Stimulated activated CD8-positive, alpha-beta memory T cell treated with anti-CD3 and anti-CD28 coated beads, Interleukin-7, amount 100 ng/mL, for 24 hours (primary cell): Measurements from ENCODE around the gene GATAD1.
"Not testable (repeated sequence)": the region's sequence is repeated elsewhere in the genome, so short reads cannot be mapped to it uniquely, and the experiment has no call there.

Experiments
- DNase-seq: peaks from one replicate; pipeline ENCODE4 v3.0.0-alpha.2; 2020; ENCODE audit warnings: low read depth

GATAD1 gene

DNA sequence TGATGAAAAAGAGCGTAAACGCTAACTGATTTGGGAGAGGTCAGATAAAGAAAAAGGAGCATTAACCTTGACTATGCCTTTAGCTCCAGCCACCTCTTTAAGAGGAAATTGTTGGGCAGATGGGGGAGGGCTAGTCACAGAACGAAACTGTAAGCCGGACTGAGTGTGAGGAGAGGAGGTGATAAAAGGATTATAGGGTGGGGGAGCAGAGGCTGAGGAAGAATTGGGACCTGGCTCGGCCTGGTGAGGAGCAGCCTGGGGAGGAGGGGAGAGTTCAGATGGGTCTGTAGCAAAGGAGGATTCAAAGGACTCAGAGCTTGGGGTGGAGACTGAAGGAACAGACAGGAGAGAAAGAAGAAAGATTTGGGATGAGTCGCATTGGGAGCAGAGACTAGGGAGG is 36.3 kb downstream of the GATAD1 start:
- not testable (repeated sequence) for DNase-seq

DNA sequence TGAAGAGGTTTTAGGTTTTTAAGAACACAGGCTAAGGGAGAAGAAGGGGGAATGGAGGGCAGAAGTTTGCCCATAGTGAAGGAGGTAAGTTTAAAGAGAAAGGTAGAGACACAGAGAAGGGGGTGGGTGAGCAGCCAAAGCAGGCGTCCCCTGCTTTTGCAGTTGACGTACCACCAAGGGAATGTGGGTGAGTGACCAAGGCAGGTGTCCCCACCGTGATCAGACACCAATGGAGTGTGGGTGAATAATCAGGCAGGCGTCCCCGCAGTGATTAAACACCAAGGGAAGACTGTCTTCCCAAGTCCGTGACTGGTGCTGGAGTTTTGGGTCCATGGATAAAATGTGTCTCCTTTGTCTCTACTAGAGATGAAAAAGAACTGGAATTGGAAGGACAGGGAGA is 36.9 kb downstream of the GATAD1 start:
- not testable (repeated sequence) for DNase-seq

DNA sequence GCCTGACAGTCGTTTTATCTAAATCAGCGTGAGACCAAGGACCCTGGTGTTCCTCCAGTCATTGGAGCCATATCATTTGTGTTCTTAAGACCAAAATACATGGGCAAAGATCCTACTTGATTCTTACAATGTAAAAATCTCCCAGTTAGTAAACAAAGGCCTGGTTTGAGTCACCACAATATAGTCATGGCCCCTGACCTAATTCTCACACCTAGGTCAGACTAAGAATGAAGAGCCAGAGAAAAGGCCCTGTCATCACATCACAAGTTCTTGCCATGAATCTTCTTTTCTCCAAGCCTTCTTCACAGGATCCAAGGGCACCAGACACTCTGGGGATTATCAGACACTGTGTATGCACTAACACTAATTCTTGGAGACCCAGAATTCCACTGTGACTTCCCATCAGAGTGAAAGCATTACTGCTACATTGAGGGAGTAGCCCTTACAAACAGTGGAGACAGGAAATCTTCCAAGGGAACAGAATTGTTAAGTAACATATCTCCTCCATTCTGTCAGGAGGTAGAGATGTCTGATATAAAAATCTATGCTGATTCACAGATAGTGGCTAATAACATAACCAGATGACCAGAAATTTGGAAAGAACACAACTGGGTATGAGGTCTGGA is 38.1 kb downstream of the GATAD1 start:
- DNase-seq: no peak

DNA sequence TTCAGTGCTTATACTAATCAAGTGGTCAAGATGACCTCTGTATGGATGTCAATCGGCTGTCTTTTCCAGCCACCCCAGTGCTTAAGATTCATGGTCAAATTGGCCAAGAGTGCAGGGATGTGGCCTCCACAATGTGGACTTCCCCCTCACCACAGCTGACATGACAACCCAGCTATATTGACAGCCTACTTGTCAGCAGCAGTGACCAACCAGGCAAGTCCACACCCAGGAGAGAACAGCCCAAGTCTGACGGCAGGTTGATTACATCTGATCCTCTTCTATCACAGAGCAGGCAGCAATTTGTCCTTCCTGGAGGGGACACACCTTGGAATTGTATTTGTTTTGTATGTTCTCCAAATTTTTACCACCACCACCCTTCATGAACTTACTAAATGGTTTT is 38.7 kb downstream of the GATAD1 start:
- no peak for DNase-seq

DNA sequence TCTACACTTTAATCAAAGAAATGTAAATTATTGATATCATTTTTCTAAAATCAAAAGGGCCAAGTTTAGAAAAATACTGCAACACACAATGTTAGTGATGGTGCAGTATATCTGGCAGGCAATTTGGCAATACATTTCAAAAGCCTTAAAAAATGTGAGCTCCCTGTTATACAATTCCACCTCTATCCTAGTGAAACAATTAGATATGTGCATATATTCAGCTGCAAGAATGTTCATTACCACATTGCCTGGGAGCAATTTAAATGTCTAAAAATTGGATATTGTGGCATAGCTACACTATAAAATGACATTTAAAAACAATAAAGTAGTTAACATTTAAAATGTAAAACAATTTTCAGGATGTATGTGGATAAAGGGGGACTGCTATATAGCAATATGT is 40.5 kb downstream of the GATAD1 start:
- DNase-seq: no peak

DNA sequence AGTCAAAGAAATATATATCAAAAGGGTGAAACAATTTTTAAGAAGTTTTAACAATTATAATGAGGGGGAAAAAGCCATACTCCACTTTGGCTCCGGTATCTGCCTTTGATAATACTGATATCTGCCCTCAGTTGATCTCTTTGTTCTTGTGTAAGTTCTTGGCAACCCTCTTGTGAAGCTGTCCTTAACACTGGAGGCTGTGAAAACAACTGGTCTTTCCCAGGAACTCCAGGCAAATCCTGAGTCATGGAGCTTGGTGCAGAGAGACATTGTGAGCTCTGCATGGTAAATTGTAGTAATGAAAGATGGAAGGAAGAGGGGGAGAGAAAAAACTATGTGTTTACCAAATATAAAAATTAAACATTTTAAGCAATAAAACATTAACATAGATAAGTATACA is 42.4 kb downstream of the GATAD1 start:
- no peak for DNase-seq

DNA sequence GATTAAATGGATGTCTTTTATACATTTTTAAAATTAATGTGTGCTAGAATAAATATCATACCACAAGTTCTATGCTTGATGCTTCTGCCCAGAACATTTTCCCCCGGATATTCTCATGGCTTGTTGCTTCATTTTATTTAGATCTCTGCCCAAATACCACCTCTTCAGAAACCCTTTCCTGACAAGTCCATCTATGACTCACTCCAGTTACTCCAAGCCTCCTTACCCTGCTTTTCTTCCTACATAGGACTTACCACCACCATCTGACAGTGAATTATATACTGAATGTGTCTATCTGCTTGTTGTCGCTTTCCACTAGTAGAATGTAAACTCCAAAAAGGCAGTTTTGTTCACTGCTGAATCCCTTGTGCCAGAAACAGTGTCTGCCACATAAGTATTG is 49.6 kb downstream of the GATAD1 start:
- no peak for DNase-seq

DNA sequence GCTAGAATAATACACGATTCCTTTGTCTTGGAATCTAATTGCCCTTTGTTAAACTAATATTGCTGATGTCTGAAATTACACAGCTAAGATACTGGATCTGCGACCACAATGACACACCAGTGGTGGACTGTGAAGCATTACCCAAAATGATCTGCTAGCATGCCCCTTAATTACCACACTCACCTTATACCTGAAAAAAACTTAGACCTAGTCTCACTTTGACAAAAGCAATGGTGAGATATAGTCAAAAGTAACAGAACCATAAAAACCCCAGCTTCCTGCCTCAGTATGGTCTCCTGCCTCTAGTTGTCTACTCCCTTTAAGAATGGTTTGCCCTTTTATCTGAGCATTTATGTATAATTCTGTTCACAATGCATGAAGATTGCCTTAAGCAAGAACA is 51.3 kb downstream of the GATAD1 start:
- no peak for DNase-seq

DNA sequence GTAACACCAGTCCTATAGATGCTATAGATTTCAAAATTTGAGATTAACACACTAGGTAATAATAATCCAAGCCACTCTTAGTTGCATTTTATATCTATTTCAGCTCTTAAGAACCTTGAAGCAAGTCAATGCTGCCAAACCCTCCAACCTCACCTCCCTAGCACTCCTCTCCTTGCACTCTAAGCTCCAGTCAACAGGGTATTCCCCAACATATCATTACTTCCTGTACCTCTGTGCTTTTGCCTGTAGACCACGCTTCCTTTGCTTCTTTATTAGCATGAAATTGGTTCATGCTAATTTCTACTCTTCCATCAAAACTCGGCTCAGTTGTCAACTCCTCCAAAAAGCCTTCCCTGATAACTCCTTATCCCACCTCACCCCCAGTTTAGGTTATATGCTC is 56.5 kb downstream of the GATAD1 start:
- DNase-seq: no peak

DNA sequence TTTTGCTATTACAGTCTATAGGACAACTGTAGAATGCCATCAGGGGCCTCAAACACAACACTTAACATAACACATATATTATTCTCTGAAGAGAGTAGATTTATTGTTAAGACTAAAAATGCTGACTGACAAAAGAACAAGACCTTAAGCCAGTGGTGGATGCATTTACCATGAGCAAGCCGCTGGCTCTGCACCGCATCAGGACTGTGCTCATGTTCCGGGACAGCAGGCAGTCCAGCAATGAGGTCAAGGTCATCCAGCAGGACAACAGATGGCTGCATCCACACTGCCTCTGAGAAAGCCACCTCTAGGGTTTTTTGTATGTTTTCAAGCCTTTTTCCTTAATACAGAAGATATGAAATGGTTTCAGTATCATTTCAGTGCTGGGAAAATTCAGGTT is 57.3 kb downstream of the GATAD1 start:
- no peak for DNase-seq

DNA sequence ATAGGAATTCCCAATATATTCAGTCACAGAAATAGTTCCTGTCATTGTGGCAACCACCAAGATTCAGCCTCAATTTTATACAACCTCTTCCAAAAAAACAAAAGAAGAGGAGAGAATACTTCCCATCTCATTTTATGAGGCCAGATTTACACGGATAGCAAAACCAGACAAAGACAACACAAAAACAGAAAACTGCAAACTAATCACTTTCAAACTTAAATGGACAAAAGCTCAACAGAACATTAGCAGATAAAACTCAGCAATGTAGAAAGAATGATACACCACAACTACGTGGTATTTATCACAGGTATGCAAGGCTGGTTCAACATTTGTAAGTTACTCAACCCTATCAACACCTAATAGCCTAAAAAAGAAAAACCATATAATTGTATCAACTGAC is 59.1 kb downstream of the GATAD1 start:
- no peak for DNase-seq

DNA sequence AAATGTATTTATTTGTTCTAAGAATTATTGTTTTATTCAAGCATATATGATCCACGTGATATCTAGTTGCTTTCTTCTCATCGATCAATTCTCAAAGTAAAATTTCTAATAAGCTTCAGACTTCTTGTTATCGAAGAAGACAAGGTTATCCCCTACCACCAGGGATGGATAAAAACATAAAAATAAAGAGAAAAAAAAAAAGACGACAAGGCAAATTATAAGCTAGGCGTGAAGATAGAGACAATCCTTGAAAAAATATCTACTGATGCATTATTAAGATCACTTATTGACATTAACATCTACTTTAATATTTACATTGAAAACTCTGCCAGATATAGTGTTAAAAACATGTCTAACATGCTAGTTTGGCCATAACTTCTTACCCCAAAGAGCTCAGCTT is 61.7 kb downstream of the GATAD1 start:
- no peak for DNase-seq
